IMR-90 (cell line): ENCODE data around the gene EIF4H. TPM values are rescaled to one million over a fixed set of nuclear protein-coding genes. Genes with fewer than 3 reads are reported as not detected.

Source experiments
- ATAC-seq: fragments of 200-7000 bp; cut with Tn5 transposase; 2 replicates; pipeline ENCODE4 v1.9.1; 2020; ENCODE audit warnings: low read depth, mild to moderate bottlenecking, moderate library complexity
- BruUV-seq: library from RNA; stranded (reverse); fragments of 400-500 nt; replicated peaks from 2 replicates; lab custom pipeline; 2021; lab: Mats Ljungman, UMichigan
- CTCF ChIA-PET: fragments of 300-600 bp; formaldehyde crosslinking; extraction: SDS; loops from one replicate; lab custom pipeline; 2021; ENCODE audit warnings: antibody characterized with exemption; lab: Yijun Ruan, JAX
- POLR2A ChIA-PET: fragments of 300-600 bp; sonication (Branson Sonifier 250); formaldehyde crosslinking; loops from one replicate; lab custom pipeline; 2022; ENCODE audit warnings: antibody characterized with exemption; ENCODE audit not compliant: unreplicated experiment; lab: Charles Lee
- DNase-seq: peaks from one replicate; pipeline ENCODE4 v3.0.0; 2013
- H2AFZ ChIP-seq: replicated peaks from 2 replicates; pipeline ENCODE3; 2013; ENCODE audit warnings: low read length, mild to moderate bottlenecking; ENCODE audit not compliant: poor library complexity
- H2AK5ac ChIP-seq: 2 replicates; pipeline ENCODE4 v1.6.1; 2013; ENCODE audit warnings: low read depth, low read length, inconsistent platforms
- H2AK9ac ChIP-seq: replicated peaks from 2 replicates; pipeline ENCODE3; 2013; ENCODE audit warnings: mild to moderate bottlenecking, low read depth, low read length, moderate library complexity; ENCODE audit not compliant: poor library complexity
- H2BK120ac ChIP-seq: 2 replicates; pipeline ENCODE4 v1.6.1; 2013; ENCODE audit warnings: low read depth, low read length, inconsistent platforms
- H2BK15ac ChIP-seq: 3 replicates; pipeline ENCODE4 v1.6.1; 2013; ENCODE audit warnings: low read depth, low read length, inconsistent platforms
- H2BK20ac ChIP-seq: 2 replicates; pipeline ENCODE4 v1.6.1; 2013; ENCODE audit warnings: low read depth, mild to moderate bottlenecking, inconsistent platforms, low read length, moderate library complexity
- H2BK5ac ChIP-seq: 2 replicates; pipeline ENCODE4 v1.6.1; 2013; ENCODE audit warnings: mild to moderate bottlenecking, low read depth, low read length, inconsistent platforms; ENCODE audit not compliant: poor library complexity, severe bottlenecking
- H3K14ac ChIP-seq: replicated peaks from 2 replicates; pipeline ENCODE4 v1.6.1; 2013; ENCODE audit warnings: low read depth, low read length, inconsistent platforms
- H3K18ac ChIP-seq: 2 replicates; pipeline ENCODE4 v1.6.1; 2013; ENCODE audit warnings: low read depth, low read length, control low read depth
- H3K23ac ChIP-seq: 2 replicates; pipeline ENCODE4 v1.6.1; 2013; ENCODE audit warnings: low read depth, low read length, inconsistent platforms
- H3K27ac ChIP-seq: 2 replicates; pipeline ENCODE4 v1.5.1; 2013; ENCODE audit warnings: mild to moderate bottlenecking, control low read depth, low read length; ENCODE audit not compliant: insufficient read depth
- H3K27me3 ChIP-seq: 2 replicates; pipeline ENCODE4 v1.6.1; 2013; ENCODE audit warnings: low read length; ENCODE audit not compliant: control insufficient read depth, insufficient read depth
- H3K36me3 ChIP-seq: 2 replicates; pipeline ENCODE4 v1.6.1; 2013; ENCODE audit warnings: low read length, mixed read lengths; ENCODE audit not compliant: control insufficient read depth, insufficient read depth
- H3K4ac ChIP-seq: 2 replicates; pipeline ENCODE4 v1.6.1; 2013; ENCODE audit warnings: low read depth, low read length, inconsistent platforms
- H3K4me1 ChIP-seq: 2 replicates; pipeline ENCODE4 v1.6.1; 2013; ENCODE audit warnings: low read length, mixed read lengths; ENCODE audit not compliant: control insufficient read depth, insufficient read depth
- H3K4me2 ChIP-seq: 2 replicates; pipeline ENCODE4 v1.6.1; 2013; ENCODE audit warnings: low read depth, mild to moderate bottlenecking, control low read depth, low read length, moderate library complexity
- H3K4me3 ChIP-seq: 2 replicates; pipeline ENCODE4 v1.5.1; 2013; ENCODE audit warnings: low read depth, mild to moderate bottlenecking, control low read depth, low read length, moderate library complexity; ENCODE audit not compliant: insufficient read depth
- H3K56ac ChIP-seq: 2 replicates; pipeline ENCODE4 v1.6.1; 2013; ENCODE audit warnings: low read length, inconsistent platforms; ENCODE audit not compliant: insufficient read depth; ENCODE audit errors: extremely low read depth
- H3K79me1 ChIP-seq, 2 experiments: 2 replicates each; pipeline ENCODE4 v1.6.1; 2013; ENCODE audit warnings: low read length in 2 of 2, inconsistent platforms in 1 of 2, low read depth in 1 of 2
- H3K9ac ChIP-seq: 2 replicates; pipeline ENCODE4 v1.6.1; 2013; ENCODE audit warnings: low read depth, low read length, control low read depth
- H3K9me1 ChIP-seq: 2 replicates; pipeline ENCODE4 v1.6.1; 2013; ENCODE audit warnings: low read length, inconsistent platforms; ENCODE audit not compliant: insufficient read depth
- H3K9me3 ChIP-seq: 2 replicates; pipeline ENCODE4 v1.6.1; 2013; ENCODE audit warnings: low read length; ENCODE audit not compliant: control insufficient read depth, insufficient read depth
- H4K20me1 ChIP-seq: 2 replicates; pipeline ENCODE4 v1.6.1; 2013; ENCODE audit warnings: low read length, inconsistent platforms; ENCODE audit not compliant: insufficient read depth
- H4K5ac ChIP-seq: 2 replicates; pipeline ENCODE4 v1.6.1; 2013; ENCODE audit warnings: mild to moderate bottlenecking, low read depth, low read length, control low read depth
- H4K8ac ChIP-seq, 2 experiments: 2 replicates each; pipeline ENCODE4 v1.6.1; 2013; ENCODE audit warnings: low read depth in 2 of 2, low read length in 2 of 2, control low read depth in 1 of 2, inconsistent platforms in 1 of 2
- H4K91ac ChIP-seq: 2 replicates; pipeline ENCODE4 v1.6.1; 2013; ENCODE audit warnings: low read depth, low read length, inconsistent platforms; ENCODE audit not compliant: insufficient read depth
- BHLHE40 ChIP-seq: fragments of 150-350 bp; IDR thresholded peaks from 2 replicates; pipeline ENCODE4 v1.6.1; 2016; ENCODE audit warnings: mild to moderate bottlenecking, low read depth, low read length
- CHD1 ChIP-seq: IDR thresholded peaks from 2 replicates; pipeline ENCODE4 v1.6.1; 2012; ENCODE audit warnings: low read depth, low read length, improper control_type of control experiment
- CTCF ChIP-seq: conservative IDR thresholded peaks from 2 replicates; pipeline ENCODE4 v1.5.1; 2012; ENCODE audit warnings: mild to moderate bottlenecking, low read depth, low read length, improper control_type of control experiment
- ELK1 ChIP-seq: fragments of 150-350 bp; IDR thresholded peaks from 2 replicates; pipeline ENCODE4 v1.6.1; 2016; ENCODE audit warnings: low read depth, mild to moderate bottlenecking, low read length, moderate library complexity, borderline replicate concordance
- FOS ChIP-seq: fragments of 150-350 bp; IDR thresholded peaks from 2 replicates; pipeline ENCODE4 v1.6.1; 2016; ENCODE audit warnings: low read depth, low read length
- MAFK ChIP-seq: IDR thresholded peaks from 2 replicates; pipeline ENCODE4 v1.6.1; 2012; ENCODE audit warnings: low read depth, low read length, improper control_type of control experiment
- MAZ ChIP-seq: IDR thresholded peaks from 2 replicates; pipeline ENCODE4 v1.6.1; 2012; ENCODE audit warnings: low read depth, mild to moderate bottlenecking, low read length, improper control_type of control experiment, moderate library complexity, borderline replicate concordance
- MXI1 ChIP-seq: IDR thresholded peaks from 2 replicates; pipeline ENCODE4 v1.6.1; 2012; ENCODE audit warnings: low read depth, mild to moderate bottlenecking, low read length, moderate library complexity, borderline replicate concordance
- NFE2L2 ChIP-seq: fragments of 150-350 bp; IDR thresholded peaks from 2 replicates; pipeline ENCODE4 v1.6.1; 2016; ENCODE audit warnings: low read depth, mild to moderate bottlenecking, low read length
- POLR2A ChIP-seq: IDR thresholded peaks from 2 replicates; pipeline ENCODE4 v1.6.1; 2012; ENCODE audit warnings: mild to moderate bottlenecking, low read depth, low read length
- RAD21 ChIP-seq: IDR thresholded peaks from 2 replicates; pipeline ENCODE4 v1.6.1; 2012; ENCODE audit warnings: low read length, improper control_type of control experiment
- RCOR1 ChIP-seq: IDR thresholded peaks from 2 replicates; pipeline ENCODE4 v1.6.1; 2012; ENCODE audit warnings: mild to moderate bottlenecking, low read length, improper control_type of control experiment; ENCODE audit not compliant: insufficient replicate concordance
- RFX5 ChIP-seq: IDR thresholded peaks from 2 replicates; pipeline ENCODE4 v1.8.0; 2012; ENCODE audit warnings: low read depth, mild to moderate bottlenecking, low read length, moderate library complexity
- SMC3 ChIP-seq: fragments of 150-350 bp; IDR thresholded peaks from 2 replicates; pipeline ENCODE4 v1.6.1; 2016; ENCODE audit warnings: low read depth, mild to moderate bottlenecking, antibody characterized with exemption, low read length, moderate library complexity
- USF2 ChIP-seq: fragments of 150-350 bp; IDR thresholded peaks from 2 replicates; pipeline ENCODE4 v1.6.1; 2017; ENCODE audit warnings: mild to moderate bottlenecking, antibody characterized with exemption, low read length, low read depth
- WGBS, 2 experiments: methylation state at CpG; one replicate each; pipeline versions ENCODE4 v1.1.5 to v1.1.7; 2013; ENCODE audit warnings: missing lambda C conversion rate in 2 of 2; ENCODE audit not compliant: insufficient read length in 1 of 2; ENCODE audit errors: extremely low coverage in 2 of 2; 5-methylcytosine and 5-hydroxymethylcytosine counted together
- dilution Hi-C: fragments of 300-500 bp; cut with HindIII; formaldehyde crosslinking; loops from one replicate; pipeline ENCODE4 v1.14.3; 2018; ENCODE audit warnings: low sequenced_read_pairs; ENCODE audit not compliant: unreplicated experiment
- in situ Hi-C: fragments of 300-500 bp; cut with MboI; formaldehyde crosslinking; loops from 3 replicates; pipeline ENCODE4 v1.14.3; 2019; ENCODE audit warnings: low sequenced_read_pairs, inconsistent platforms, mixed read lengths
- intact Hi-C: fragments of 100-400 bp; cut with micrococcal nuclease; formaldehyde crosslinking; loops from 2 replicates; pipeline ENCODE4 v1.10.0; 2022
- polyA plus RNA-seq, 3 experiments: library from polyadenylated mRNA; depleted of rRNA; stranded (reverse); fragments of >200 nt; gene quantifications; 2 replicates each; pipeline ENCODE4 v1.2.3, GENCODE V29; 2012; ENCODE audit warnings: low replicate concordance in 1 of 3
- total RNA-seq: library from RNA; depleted of rRNA; stranded (reverse); fragments of >200 nt; gene quantifications from 2 replicates; pipeline ENCODE4 v1.2.3, GENCODE V29; 2012

Gene EIF4H
- total and polyA plus RNA-seq, 2 of the 4 experiments (the other 2 are of a cell fraction), result 241 to 321 TPM

- DNase-seq (no peak), ATAC-seq (no peak)
- H3K4ac ChIP-seq, result no peak overlapping the region
- H2AK5ac ChIP-seq, result 0 out of 2 replicates have a peak overlapping the region, but pooled peaks have one; percentile 39
- H3K23ac ChIP-seq, result no peak overlapping the region
- H3K14ac ChIP-seq, result no peak overlapping the region
- no peak overlapping the region for H2BK5ac ChIP-seq
- POLR2A ChIA-PET, result no interaction called here
- H2BK15ac ChIP-seq, result no peak overlapping the region
- no peak overlapping the region for H3K9ac ChIP-seq
- BruUV-seq, result no TSS peak
- intact Hi-C loops, result no loop called here
- no peak overlapping the region for H3K18ac ChIP-seq
- CTCF ChIA-PET, result no interaction called here
- no peak overlapping the region for H3K4me3 ChIP-seq
- no peak overlapping the region for H2AK9ac ChIP-seq
- no peaks in the 10 kb centered on the region for H3K9me3 ChIP-seq
- no peaks in the 10 kb centered on the region for H3K27me3 ChIP-seq
- H2BK120ac ChIP-seq, result no peak overlapping the region
- 100% methylated on average over 1 of the region's 15 CpGs; no CpG with 5 or more reads in 1 of the 2 experiments for WGBS, 2 experiments
- peaks cover 0 to 6% of the 10 kb centered on the region in 2 experiments; a peak in 1 of 4 replicates for H3K79me1 ChIP-seq
- H2BK20ac ChIP-seq, result no peak overlapping the region
- dilution Hi-C loops, result no loop called here
- H4K5ac ChIP-seq, result no peak overlapping the region
- H3K27ac ChIP-seq, result no peak overlapping the region
- peaks cover 9% of the 10 kb centered on the region for H3K4me1 ChIP-seq
- H3K9me1 ChIP-seq, result peaks cover 10% of the 10 kb centered on the region
- in situ Hi-C loops, result loop anchor here (25.0 kb wide), 1 partner anchor 132 kb away; no protein-coding TSS in a partner anchor
- no peak overlapping the region for H4K91ac ChIP-seq
- H2AFZ ChIP-seq, result no peak overlapping the region
- H4K8ac ChIP-seq, result no peak overlapping the region
- H4K20me1 ChIP-seq, result peaks cover 17% of the 10 kb centered on the region
- H3K56ac ChIP-seq, result no peak overlapping the region
- H3K4me2 ChIP-seq, result no peak overlapping the region
- peaks cover 19% of the 10 kb centered on the region for H3K36me3 ChIP-seq
- TF ChIP-seq MXI1 (no peak), MAZ (no peak), RFX5 (no peak), BHLHE40 (no peak), ELK1 (no peak), MAFK (no peak), CHD1 (no peak), RAD21 (no peak), USF2 (no peak), FOS (no peak), NFE2L2 (no peak), RCOR1 (no peak), CTCF (no peak), SMC3 (no peak), POLR2A (no peak)
Measured at GRCh38 chr7:74230446-74231231, 56.5 kb downstream of the EIF4H start.
